HepG2 (cell line): ENCODE data around the gene SCARB2. TPM values are rescaled to one million over a fixed set of nuclear protein-coding genes. Genes with fewer than 3 reads are reported as not detected.
A peak's percentile ranks its signal among the peaks of the same experiment; 100 is the strongest.

Source experiments
- CCDC6 ChIP-seq: sonication (generic); formaldehyde crosslinking; IDR thresholded peaks from 2 replicates; pipeline ENCODE4 v1.8.1; 2022; ENCODE audit warnings: mild to moderate bottlenecking, missing genetic modification reagents, moderate library complexity
- CERS6 ChIP-seq: sonication (generic); formaldehyde crosslinking; IDR thresholded peaks from 2 replicates; pipeline ENCODE4 v1.5.0; 2020; ENCODE audit warnings: missing genetic modification reagents
- HCFC1 ChIP-seq: fragments of 150-350 bp; IDR thresholded peaks from 2 replicates; pipeline ENCODE4 v1.6.1; 2014; ENCODE audit warnings: low read depth, low read length
- HES4 ChIP-seq: sonication (generic); formaldehyde crosslinking; IDR thresholded peaks from 2 replicates; pipeline ENCODE4 v1.9.0; 2021; ENCODE audit warnings: mild to moderate bottlenecking, missing genetic modification reagents, borderline replicate concordance
- HHEX ChIP-seq: IDR thresholded peaks from 2 replicates; pipeline ENCODE4 v1.6.1; 2016; ENCODE audit warnings: control low read depth
- HNRNPLL ChIP-seq: fragments of 200-400 bp; formaldehyde crosslinking; IDR thresholded peaks from 2 replicates; pipeline ENCODE4 v1.6.1; 2017; ENCODE audit warnings: mild to moderate bottlenecking, low read depth, low read length; ENCODE audit not compliant: poor library complexity, severe bottlenecking
- PLSCR1 ChIP-seq: sonication (generic); formaldehyde crosslinking; IDR thresholded peaks from 2 replicates; pipeline ENCODE4 v1.5.0; 2020; ENCODE audit warnings: missing genetic modification reagents, mild to moderate bottlenecking, borderline replicate concordance
- SMC3 ChIP-seq: IDR thresholded peaks from 2 replicates; pipeline ENCODE4 v1.6.1; 2011; ENCODE audit warnings: low read length, improper control_type of control experiment
- TEF ChIP-seq: sonication (generic); formaldehyde crosslinking; IDR thresholded peaks from 2 replicates; pipeline ENCODE4 v1.5.0; 2020; ENCODE audit warnings: missing genetic modification reagents
- YEATS2 ChIP-seq: sonication (generic); formaldehyde crosslinking; IDR thresholded peaks from 2 replicates; pipeline ENCODE4 v1.4.0; 2020; ENCODE audit warnings: missing genetic modification reagents, borderline replicate concordance
- ZBTB7A ChIP-seq: sonication (generic); formaldehyde crosslinking; IDR thresholded peaks from 2 replicates; pipeline ENCODE4 v1.8.0; 2022; ENCODE audit warnings: mild to moderate bottlenecking, missing genetic modification reagents
- ZFYVE20 ChIP-seq: sonication (generic); formaldehyde crosslinking; IDR thresholded peaks from 2 replicates; pipeline ENCODE4 v1.8.0; 2023; ENCODE audit warnings: low read depth, mild to moderate bottlenecking, moderate library complexity, missing genetic modification reagents, borderline replicate concordance
- ZMAT3 ChIP-seq: sonication (generic); formaldehyde crosslinking; conservative IDR thresholded peaks from 2 replicates; pipeline ENCODE4 v1.7.0; 2021; ENCODE audit warnings: missing genetic modification reagents
- ZMYM3 ChIP-seq: sonication (generic); formaldehyde crosslinking; IDR thresholded peaks from 2 replicates; pipeline ENCODE4 v1.5.1; 2020; ENCODE audit warnings: mild to moderate bottlenecking, missing genetic modification reagents
- ZNF263 ChIP-seq: sonication (generic); formaldehyde crosslinking; IDR thresholded peaks from 2 replicates; pipeline ENCODE4 v1.4.0; 2020; ENCODE audit warnings: missing genetic modification reagents
- ZNF343 ChIP-seq: sonication (generic); formaldehyde crosslinking; IDR thresholded peaks from 2 replicates; pipeline ENCODE4 v1.4.0; 2020; ENCODE audit warnings: mild to moderate bottlenecking, missing genetic modification reagents
- ZNF543 ChIP-seq: sonication (generic); formaldehyde crosslinking; IDR thresholded peaks from 2 replicates; pipeline ENCODE4 v1.4.0; 2020; ENCODE audit warnings: mild to moderate bottlenecking, missing genetic modification reagents
- ZNF546 ChIP-seq: sonication (generic); formaldehyde crosslinking; conservative IDR thresholded peaks from 2 replicates; pipeline ENCODE4 v1.8.1; 2023; ENCODE audit warnings: mild to moderate bottlenecking, missing genetic modification reagents
- ZNF556 ChIP-seq: sonication (generic); formaldehyde crosslinking; IDR thresholded peaks from 2 replicates; pipeline ENCODE4 v1.4.0; 2020; ENCODE audit warnings: mild to moderate bottlenecking, missing genetic modification reagents, borderline replicate concordance
- ZNF557 ChIP-seq: sonication (generic); formaldehyde crosslinking; IDR thresholded peaks from 2 replicates; pipeline ENCODE4 v1.4.0; 2020; ENCODE audit warnings: missing genetic modification reagents
- ZNF597 ChIP-seq: sonication (generic); formaldehyde crosslinking; IDR thresholded peaks from 2 replicates; pipeline ENCODE4 v1.5.0; 2020; ENCODE audit warnings: missing genetic modification reagents
- ZNF687 ChIP-seq: sonication (generic); formaldehyde crosslinking; IDR thresholded peaks from 2 replicates; pipeline ENCODE4 v1.5.1; 2020; ENCODE audit warnings: mild to moderate bottlenecking, missing genetic modification reagents, moderate library complexity
- polyA plus RNA-seq, 8 experiments: library from polyadenylated mRNA; depleted of rRNA in 3 of 8; stranded (reverse) in 7 of 8; unstranded in 1 of 8; fragments of >200 nt; fragmentation: Illumina TruSeq in 4 of 8; extraction: Trizol in 4 of 8; gene quantifications; 2 replicates each; pipeline versions ENCODE4 v1.2.1 to v1.2.3, GENCODE V29; 2011 to 2016; ENCODE audit warnings: low read depth in 4 of 8, missing spikeins in 1 of 8, mixed read lengths in 1 of 8; ENCODE audit not compliant: insufficient read depth in 1 of 8
- total RNA-seq, 5 experiments: library from RNA; depleted of rRNA; stranded (reverse); fragments of >200 nt; fragmentation: Illumina TruSeq; extraction: Trizol; gene quantifications; 2 replicates each; pipeline ENCODE4 v1.2.3, GENCODE V29; 2016; ENCODE audit warnings: low read depth in 1 of 5

SCARB2 gene
- total and polyA plus RNA-seq, 2 of the 13 experiments (the other 11 are each of a cell fraction or from before 2014, with no cell fraction given), result 40.6 to 43.4 TPM

GRCh38 chr4:76148142-76148865, 65.3 kb downstream of the SCARB2 start, which contains the start of gene NUP54 (continued):
- TF ChIP-seq ZNF687 (CRISPR knock-in tag) (peak; percentile 97), ZNF546 (CRISPR knock-in tag) (no peak), ZNF343 (0 out of 2 replicates have a peak, but pooled peaks have one; percentile 75), ZMAT3 (CRISPR knock-in tag) (peak; percentile 94), HCFC1 (peak; percentile 73), YEATS2 (CRISPR knock-in tag) (peak; percentile 97), ZFYVE20 (no peak), ZNF263 (CRISPR knock-in tag) (no peak; the same call in 1 of the 2 replicates), SMC3 (no peak), HES4 (0 out of 2 replicates have a peak, but pooled peaks have one; percentile 26), CCDC6 (peak; percentile 97), ZNF543 (CRISPR knock-in tag) (peak; percentile 85), TEF (CRISPR knock-in tag) (no peak), CERS6 (CRISPR knock-in tag) (no peak), ZBTB7A (CRISPR knock-in tag) (peak; percentile 17; the same call in 1 of the 2 replicates), PLSCR1 (CRISPR knock-in tag) (no peak; the same call in 1 of the 2 replicates), ZNF557 (CRISPR knock-in tag) (peak; percentile 85; the same call in 1 of the 2 replicates), ZMYM3 (peak; percentile 15; the same call in 1 of the 2 replicates), ZNF556 (CRISPR knock-in tag) (peak; percentile 98), HNRNPLL (peak; percentile 74), HHEX (CRISPR knock-in tag) (no peak), ZNF597 (CRISPR knock-in tag) (no peak)
